ENCODE data around the gene NSG1. TPM values are rescaled to one million over a fixed set of nuclear protein-coding genes. Genes with fewer than 3 reads are reported as not detected.

NSG1 gene
- total RNA-seq, 1 donor from 2014 or later = 2.6 TPM

DNA sequence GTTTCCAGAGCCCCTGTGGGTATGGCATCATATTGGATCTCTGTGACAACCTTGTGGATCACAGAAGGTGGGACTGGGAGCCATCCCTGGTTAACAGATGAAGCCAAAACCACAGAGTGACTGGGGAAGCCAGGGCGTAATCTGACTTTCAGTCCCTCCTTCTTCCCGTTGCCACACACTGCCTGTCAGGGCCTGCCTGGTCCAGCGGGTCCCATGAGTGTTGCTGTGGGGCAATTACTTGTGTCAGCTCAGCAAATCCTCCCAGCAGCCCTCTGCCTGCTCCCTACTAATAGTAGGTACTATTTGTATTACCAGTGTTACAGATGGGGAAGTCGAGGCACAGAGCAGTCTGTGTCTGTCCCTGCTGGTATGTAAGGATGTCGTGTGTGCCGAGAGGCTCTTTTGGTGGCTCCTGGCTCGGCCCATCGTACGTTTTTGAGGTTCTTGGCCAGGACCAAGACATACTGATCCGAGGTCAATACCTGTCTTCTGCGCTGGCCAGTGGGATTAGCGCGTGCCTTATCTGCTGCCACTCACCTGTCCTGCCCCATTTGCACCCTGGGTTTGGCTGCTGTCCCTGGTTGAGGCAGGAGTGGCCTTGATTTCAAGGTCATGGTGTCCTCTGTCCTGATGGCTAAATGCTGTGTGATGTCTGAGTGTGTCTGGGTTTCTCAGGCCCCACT, 5.7 kb downstream of the NSG1 start:
- no peak for DNase-seq (ENCODE audit: low spot score)
- intact Hi-C loops (cut with DNase I) = no loop called here

DNA sequence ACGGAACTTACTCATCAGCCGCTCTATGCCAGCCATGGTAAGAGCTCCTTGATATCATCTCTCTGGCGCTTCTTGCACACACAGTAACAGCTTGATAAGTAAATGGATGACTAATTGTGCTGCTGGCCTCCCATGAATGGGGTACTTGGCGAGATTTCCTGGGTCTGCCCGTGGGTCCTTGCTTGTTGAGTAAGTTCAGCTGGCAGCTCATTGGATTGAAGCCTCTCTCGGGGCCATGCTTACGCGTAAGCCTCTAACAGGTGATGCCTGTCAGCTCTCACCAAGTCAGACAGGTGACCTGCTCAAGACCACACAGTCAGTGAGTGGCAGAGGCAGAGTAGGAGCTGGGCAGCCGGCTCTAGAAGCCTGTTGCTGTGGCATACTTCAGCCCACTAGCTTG, 7.7 kb downstream of the NSG1 start:
- no peak for DNase-seq (ENCODE audit: low spot score)
- intact Hi-C loops (cut with DNase I) = no loop called here

DNA sequence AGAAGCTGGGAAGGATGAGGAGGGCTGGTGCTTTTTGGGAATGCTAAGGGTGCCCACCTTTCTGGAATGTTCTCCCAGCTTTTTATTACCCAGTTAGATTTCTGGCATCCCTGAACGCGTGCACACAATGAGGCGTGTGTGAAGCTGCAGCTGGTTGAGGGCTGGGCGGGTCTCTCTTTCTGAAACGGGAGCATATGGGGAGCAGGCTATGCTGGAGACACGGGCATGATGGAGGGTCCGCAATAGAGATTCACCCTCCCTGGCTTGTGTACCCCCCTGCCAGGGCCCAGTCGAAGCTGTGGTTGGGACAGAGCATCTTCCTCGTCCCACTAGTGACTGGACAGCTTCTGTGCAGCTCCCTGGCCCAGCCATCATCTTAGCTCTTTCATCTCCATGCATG, 8.5 kb downstream of the NSG1 start:
- intact Hi-C loops (cut with DNase I) = no loop called here
- no peak for DNase-seq (ENCODE audit: low spot score)

DNA sequence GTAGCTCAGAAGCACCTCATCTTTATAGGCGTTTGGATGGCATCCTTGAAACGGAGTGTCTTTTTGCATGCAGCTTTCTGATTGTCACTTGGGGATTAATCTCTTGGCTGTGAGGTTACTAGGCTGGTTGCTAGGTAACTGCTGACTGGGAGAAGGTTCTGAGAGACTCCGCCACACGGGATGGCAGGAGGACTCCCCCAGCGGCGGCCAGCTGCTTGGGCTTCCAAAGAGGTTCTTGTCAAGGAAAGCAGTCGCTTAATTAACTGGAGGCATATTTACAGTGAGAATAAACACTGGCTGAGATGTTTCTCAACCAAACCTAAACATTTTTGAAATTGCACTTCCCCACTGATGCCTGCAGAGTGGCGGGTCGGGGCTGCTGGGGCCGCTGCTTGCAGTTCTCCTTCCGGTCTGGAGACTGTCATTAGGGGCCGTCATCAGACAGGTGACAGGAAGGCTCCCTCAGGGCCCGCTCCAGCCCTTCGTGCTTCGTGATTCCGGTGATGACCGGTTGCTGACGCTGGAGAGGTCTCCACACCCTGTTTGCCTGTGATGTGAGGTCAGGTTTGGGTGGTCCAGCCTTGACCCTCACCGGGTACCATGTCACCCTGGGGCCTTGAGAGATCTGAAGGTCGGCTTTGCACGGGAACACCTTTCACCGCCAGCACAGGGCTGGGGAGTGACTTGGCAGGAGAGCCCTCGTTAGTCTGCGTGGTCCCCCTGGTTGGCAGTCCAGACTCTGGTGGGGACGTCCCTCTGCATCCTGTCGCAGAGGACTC, 9.1 kb downstream of the NSG1 start:
- DNase-seq (ENCODE audit: low spot score) = no peak
- intact Hi-C loops (cut with DNase I) = no loop called here

DNA sequence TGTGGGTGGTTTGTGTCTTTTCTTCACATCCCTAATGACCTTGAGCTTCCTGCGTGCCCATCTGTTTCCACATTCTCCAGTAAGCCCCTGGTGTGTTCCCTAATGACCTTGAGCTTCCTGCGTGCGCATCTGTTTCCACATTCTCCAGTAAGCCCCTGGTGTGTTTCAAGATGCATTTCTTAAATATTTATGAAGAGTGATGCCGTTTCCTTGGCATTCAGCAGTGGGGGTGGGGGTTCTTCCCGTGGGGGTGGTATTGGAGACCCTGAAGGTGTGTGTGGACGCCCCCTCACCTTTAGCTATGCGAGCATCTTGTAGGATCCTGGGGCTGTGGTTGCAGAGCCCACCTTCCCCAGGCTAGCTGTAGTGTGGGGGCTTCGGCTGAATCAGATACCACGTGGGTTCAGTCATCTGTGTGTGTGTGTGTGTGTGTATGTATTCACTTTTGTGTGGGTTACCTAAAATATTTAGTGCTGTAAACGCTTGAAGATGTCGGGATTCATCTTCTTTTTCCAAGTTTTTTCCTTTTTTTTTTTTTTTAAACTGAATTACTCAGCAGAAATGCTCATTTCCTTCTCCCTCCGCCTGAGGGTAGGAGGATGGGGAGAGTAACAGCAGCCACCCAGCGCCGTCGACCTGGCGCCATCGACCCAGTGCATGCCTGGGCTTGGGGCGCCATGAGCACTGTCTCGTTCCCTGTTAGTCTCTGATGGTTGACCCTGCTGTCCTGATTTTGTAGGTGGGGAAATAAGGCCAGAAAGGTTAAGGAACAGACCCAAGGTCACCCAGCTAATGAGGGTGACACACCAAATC, 9.9 kb downstream of the NSG1 start:
- intact Hi-C loops (cut with DNase I) = no loop called here
- DNase-seq (ENCODE audit: low spot score) = no peak

DNA sequence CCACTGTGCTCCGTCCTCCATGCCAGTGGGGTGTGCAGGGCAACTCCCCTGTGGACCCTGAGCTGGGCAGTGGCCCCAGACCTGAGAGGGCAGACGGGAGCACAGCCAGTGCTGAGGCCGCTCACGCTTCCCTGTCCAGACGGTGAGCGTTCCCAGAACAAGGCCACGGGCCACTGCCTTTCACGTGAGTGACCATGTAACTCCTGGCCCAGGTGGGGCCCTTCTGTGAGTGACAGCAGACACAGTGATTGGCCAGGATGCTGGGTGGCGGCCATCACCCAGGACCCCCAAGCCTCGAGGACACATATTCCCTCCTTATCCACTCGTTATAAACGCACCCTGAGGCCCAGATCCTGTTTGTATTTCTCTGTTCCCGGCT, 10.5 kb downstream of the NSG1 start:
- no peak for DNase-seq (ENCODE audit: low spot score)
- intact Hi-C loops (cut with DNase I) = no loop called here

DNA sequence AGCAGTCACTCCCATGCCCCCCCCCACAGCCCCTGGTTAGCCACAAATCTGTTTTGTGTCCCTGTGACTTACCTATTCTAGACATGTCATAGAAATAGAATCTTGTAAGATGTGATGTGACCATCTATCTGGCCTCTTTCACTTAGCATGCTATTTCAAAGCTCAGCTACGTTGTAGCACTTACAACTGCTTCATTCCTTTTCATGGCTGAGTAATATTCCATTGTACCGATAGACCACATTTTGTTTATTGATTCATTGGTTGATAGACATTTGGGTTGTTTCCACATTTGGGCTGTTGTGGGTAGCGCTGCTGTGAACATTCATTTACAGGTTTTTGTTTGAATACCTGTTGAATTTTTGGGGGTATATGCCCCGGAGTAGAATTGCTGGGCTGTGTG, 11.5 kb downstream of the NSG1 start:
- no peak for DNase-seq (ENCODE audit: low spot score)
- intact Hi-C loops (cut with DNase I) = no loop called here

DNA sequence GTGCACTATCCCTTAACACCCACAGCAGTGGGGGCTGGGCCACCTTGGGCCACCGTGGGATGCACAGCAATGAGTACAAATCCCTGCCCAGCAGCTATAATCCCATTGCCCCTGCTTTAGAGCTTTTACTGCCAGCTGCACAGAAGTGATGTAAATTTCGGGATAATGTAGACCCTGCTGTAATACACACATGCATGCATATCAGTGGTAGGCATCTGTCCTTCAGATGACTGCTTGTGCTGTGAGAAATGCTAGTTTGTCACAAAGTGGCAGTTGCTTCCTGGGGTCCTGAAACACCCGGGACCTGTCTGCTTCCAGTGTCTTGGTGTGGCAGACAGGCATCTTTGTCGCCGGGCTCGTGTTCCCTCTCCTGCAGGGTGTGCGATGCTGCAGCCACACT, 14.1 kb downstream of the NSG1 start:
- intact Hi-C loops (cut with DNase I) = no loop called here

DNA sequence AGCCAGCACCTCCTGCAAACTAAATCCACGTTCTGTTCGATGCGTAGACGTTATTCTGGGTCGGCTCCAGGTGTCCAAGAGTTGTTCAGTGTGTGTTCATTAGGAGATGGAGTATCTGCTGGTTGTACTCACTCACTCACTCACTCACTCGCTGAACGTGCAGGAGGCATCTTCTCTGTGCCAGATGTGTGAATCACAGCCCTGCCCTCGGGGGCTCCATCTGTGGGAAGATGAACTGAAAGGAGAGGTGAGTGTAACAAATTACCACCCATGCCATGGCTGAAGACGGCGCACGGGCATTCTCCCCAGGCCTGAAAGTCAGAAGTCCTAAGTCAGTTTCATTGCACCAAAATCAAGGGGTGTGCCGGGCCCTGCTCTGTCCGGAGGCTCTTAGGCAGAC, 16.1 kb downstream of the NSG1 start:
- no peak for DNase-seq (ENCODE audit: low spot score)
- intact Hi-C loops (cut with DNase I) = no loop called here

More for the DNA sequence above, 14.1 kb downstream of the NSG1 start:
- no peak for DNase-seq (ENCODE audit: low spot score)

DNA sequence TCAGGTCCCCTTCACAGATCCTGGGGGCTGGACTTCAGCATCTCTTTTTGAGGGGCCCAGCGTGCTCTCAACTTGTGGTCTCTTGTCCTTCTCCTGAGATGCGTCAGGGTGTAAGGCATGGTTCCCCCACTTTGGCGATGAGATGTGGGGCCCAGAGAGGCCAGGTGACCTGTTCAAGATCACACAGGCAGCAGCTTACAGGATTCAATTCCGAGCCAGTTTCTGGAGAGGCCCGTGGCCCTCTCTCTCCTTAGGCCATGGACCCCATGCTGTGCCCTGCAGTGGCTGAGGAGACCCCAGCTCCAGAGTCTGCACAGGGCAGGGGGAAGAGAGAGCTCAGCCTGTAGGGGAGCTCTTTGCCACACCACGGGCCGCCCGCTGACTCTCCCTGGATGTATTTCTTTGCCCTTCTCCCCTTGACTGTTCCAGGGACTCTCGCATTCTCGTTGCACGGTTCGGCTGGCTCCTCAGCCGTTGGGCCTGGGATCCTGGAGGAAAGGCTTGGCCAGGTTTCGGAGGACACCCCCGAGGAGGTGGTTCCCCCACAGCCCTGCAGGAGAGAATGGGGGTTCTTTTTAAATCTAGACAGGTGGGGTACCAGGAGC, 18.6 kb downstream of the NSG1 start:
- DNase-seq (ENCODE audit: low spot score) = no peak
- intact Hi-C loops (cut with DNase I) = no loop called here

DNA sequence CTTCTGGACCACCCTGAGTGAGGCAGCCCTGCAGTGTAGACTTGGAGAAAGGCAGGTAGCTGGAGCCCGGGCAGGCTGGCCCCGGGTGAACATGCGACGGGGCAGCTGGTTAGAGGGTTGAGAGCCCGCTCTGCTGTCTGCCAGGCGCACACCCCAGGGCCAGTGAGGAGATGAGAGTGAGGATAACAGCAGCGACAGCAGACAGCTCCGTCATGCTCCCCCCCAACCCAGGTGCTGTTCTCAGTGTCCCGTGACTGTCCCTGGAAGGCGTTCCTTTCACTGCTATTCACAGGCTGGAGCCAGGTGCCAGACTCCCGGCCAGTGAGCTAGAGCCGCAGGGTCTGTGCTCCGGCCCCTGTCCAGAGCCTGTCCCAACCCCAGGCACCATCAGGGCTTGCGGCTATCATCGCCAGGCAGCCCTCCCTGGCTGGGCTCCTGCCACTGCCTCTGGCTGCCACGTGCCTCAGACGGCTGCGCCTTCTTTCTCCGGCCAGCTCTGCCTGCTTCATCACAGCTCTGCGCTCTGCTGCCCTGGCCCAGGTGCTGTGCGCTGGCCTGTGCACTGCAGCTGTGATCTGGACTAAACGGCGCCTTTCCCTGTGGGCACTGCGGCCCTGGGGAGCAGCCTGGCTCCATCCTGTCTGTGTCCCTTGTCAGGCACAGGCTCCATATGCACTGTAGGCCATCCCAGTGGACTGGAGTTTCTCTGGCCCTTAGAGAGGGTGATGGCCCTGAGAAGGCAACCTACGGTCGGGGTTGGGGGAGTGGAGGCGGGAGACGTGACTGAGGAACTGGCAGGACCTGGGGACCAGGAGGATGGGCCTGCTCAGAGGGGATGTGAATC, 19.8 kb downstream of the NSG1 start:
- intact Hi-C loops (cut with DNase I) = no loop called here
- DNase-seq (ENCODE audit: low spot score) = no peak

DNA sequence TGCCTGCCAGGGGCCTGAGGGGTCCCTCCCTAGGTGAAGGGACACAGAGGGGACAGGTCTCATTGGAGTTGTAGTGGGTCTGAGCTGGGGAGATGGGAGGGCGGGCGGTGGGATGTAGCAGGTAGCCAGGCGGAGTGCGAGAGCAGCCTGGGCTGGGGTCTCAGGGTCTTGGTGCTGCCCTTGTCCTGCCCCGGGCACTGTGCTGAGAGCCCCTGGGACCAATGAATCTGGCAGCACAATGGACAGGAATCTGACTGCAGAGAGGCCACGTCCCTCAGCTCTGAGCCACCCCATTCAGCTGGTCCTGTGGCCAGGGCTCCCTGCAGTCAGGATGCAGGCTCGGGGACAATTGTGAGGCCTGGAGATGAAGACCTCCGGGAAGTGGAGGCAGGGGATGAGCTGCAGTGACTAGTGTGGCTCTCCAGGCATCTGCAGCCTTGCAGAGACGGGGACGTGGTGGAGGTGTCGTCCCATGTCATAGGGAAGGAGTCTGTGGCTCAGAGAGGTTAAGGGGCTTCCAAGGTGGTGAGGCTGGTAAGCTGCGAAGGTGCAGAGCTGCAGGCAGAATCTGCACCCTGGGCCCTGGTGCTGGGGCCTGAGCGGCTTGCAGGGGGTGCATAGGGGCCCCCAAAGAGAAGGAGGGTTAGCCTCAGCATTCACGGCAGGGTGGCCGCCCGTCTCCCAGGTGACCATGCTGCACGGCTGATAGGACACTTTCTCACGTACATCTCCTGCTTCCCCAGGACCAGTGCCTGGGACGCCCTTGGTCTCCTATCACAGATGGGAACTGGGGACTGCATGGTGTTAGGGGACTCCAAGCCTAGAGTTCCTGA, 20.6 kb downstream of the NSG1 start:
- no peak for DNase-seq (ENCODE audit: low spot score)
- intact Hi-C loops (cut with DNase I) = no loop called here

DNA sequence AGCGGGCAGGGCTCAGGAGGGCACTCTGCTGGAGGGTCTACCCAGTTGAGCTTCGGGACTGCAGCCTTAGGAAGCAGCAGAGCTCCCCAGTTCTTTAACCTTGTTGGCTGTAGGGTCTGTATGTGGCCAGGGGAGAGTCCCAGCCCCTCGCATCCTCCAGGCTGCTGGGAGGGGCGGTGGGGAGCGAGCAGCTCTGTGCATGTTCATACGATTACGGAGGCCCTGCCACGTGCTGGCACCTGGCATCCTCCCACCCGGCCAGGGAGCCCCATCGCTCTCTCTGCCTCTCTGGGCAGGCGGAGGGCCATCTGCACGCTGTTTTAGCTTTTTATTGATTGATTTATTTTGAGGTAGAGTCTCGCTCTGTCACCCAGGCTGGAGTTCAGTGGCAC, 21.2 kb downstream of the NSG1 start:
- intact Hi-C loops (cut with DNase I) = no loop called here
- no peak for DNase-seq (ENCODE audit: low spot score)

DNA sequence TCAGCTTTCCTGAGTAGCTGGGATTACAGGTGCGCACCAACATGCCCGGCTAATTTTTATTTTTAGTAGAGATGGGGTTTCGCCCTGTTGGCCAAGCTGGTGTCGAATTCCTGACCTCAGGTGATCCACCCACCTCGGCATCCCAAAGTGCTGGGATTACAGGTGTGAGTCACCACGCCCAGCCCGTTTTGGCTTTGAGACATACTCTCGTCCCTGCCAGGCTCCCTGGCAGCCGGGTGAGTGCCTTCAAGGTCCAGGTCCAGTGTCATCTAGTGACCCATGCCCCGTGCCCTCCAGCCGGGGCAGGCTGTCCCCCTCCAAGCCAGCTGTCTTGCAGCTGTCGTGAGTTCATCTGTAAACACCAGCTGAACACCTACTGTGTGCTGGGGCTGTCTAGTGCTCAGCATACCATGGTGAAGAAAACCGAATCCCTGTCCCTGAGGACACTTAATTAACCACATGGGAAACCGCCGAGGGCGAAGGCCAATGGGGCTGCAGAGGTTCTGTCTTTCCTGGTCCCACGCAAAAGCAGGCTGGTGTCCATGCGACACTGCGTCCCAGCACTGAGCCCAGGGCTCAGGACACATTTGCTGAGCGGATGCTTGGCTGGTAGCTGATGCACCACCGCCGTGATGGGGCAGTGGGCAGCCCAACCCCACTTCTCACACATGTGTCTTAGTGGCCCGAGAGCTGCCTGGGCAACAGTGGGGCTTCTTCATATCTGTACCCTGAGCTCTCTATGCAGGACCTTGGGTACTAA, 21.9 kb downstream of the NSG1 start:
- intact Hi-C loops (cut with DNase I) = no loop called here
- DNase-seq (ENCODE audit: low spot score) = no peak

DNA sequence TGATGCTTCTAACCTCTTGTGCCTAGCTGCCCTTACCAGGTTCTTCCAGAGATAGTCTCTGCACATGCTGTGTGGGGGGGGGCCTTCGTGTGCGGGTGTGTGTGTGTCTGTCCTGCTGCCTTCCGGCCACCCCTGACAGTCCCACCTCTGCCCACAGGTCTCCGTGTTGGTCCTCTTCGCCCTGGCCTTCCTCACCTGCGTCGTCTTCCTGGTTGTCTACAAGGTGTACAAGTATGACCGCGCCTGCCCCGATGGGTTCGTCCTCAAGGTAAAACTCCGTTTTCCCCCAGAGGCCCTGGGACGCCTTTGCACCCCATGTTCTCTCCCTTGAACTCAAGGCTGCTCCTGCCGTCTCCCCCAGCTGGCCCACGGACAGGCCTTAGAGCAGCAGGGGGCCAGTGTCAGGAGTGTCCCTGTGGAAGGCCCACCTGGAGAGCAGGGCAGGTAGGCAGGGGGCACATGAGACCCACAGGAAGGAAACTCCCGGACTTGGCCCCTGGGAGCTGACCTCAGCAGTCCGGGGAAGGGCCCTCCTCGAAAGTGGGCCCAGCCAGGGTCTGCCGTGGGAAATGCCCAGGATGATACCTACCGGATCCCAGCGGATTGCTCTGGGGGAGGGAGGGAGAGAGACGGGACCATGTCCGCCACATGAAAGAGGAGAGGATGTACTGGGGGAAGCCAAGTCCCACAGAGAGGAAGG, 22.7 kb downstream of the NSG1 start:
- no peak for DNase-seq (ENCODE audit: low spot score)
- intact Hi-C loops (cut with DNase I) = no loop called here

DNA sequence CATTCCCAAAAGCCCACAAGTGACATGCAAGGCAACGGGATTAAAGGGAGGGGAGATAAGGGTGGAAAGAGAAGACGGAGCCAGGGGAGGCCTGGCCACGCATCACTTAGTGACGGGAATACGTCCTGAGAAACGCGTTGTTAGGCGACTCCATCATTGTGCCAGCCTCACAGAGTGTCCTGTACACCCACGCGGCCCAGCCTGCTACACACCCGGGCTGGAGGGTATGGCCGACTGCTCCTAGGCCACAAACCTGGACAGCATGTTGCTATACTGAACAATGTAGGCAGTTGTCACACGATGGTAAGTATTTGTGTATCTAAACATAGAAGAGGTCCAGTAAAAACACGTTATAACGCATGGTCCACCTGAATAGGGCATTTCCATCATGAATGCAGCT, 23.4 kb downstream of the NSG1 start:
- intact Hi-C loops (cut with DNase I) = no loop called here
- DNase-seq (ENCODE audit: low spot score) = no peak

DNA sequence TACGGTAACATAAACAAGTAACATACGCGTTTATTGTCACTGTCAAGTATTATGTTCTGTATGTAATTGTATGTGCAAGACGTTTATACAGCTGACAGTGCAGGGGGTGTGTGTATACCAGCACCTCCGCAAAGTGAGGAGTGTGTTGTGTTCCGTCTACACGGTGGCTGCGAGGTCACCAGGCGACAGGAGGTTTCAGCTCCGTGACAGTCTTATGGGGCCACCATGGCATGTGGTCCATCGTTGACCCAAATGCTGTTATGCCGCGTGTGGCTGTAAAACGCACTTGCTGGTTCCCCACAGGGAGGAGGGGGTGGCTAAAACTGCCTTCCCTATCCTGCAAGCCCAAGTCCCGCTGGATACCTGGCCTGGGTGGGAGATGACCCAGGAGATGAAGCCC, 25.0 kb downstream of the NSG1 start:
- intact Hi-C loops (cut with DNase I) = no loop called here
- DNase-seq (ENCODE audit: low spot score) = no peak
